Endodermal cell (in vitro differentiated cells): ENCODE measurements around the gene ARHGAP32. TPM values are rescaled to one million over a fixed set of nuclear protein-coding genes. Genes with fewer than 3 reads are reported as not detected.

ENCODE experiments used
- DNase-seq: peaks from one replicate; pipeline ENCODE4 v3.0.0-alpha.2; 2017
- H3K27ac ChIP-seq: 2 replicates; pipeline ENCODE4 v1.5.1; 2013; ENCODE audit warnings: mild to moderate bottlenecking, low read depth, low read length, moderate library complexity
- H3K27me3 ChIP-seq: 2 replicates; pipeline ENCODE4 v1.6.1; 2013; ENCODE audit warnings: mild to moderate bottlenecking, low read length, moderate library complexity; ENCODE audit not compliant: insufficient read depth, control insufficient read depth, poor library complexity, severe bottlenecking
- H3K36me3 ChIP-seq: 2 replicates; pipeline ENCODE4 v1.7.0; 2013; ENCODE audit warnings: mild to moderate bottlenecking, low read length, moderate library complexity; ENCODE audit not compliant: control insufficient read depth, insufficient read depth
- H3K4me1 ChIP-seq: one replicate; pipeline ENCODE4 v1.7.0; 2013; ENCODE audit warnings: low read length; ENCODE audit not compliant: control insufficient read depth, insufficient read depth
- H3K4me3 ChIP-seq: 2 replicates; pipeline ENCODE4 v1.5.1; 2013; ENCODE audit warnings: mild to moderate bottlenecking, low read length, moderate library complexity
- H3K9ac ChIP-seq: 2 replicates; pipeline ENCODE4 v1.6.1; 2013; ENCODE audit warnings: mild to moderate bottlenecking, low read length, moderate library complexity; ENCODE audit not compliant: poor library complexity, severe bottlenecking; ENCODE audit errors: extremely low read depth
- H3K9me3 ChIP-seq: 2 replicates; pipeline ENCODE4 v1.6.1; 2013; ENCODE audit warnings: mild to moderate bottlenecking, low read length, moderate library complexity; ENCODE audit not compliant: control insufficient read depth
- H3K27ac Mint-ChIP-seq: 2 replicates; pipeline ENCODE4 v1.8.0; 2020; ENCODE audit warnings: mixed read lengths
- H3K27me3 Mint-ChIP-seq: 2 replicates; pipeline ENCODE4 v1.8.0; 2021; ENCODE audit warnings: mild to moderate bottlenecking, mixed read lengths; ENCODE audit not compliant: insufficient read depth
- H3K36me3 Mint-ChIP-seq: 2 replicates; pipeline ENCODE4 v1.8.0; 2020; ENCODE audit warnings: low read depth, mixed read lengths
- H3K4me1 Mint-ChIP-seq: 2 replicates; pipeline ENCODE4 v1.8.0; 2020; ENCODE audit warnings: mixed read lengths
- H3K4me3 Mint-ChIP-seq: 2 replicates; pipeline ENCODE4 v1.8.0; 2020; ENCODE audit warnings: mild to moderate bottlenecking, moderate library complexity, mixed read lengths
- H3K9me3 Mint-ChIP-seq: 2 replicates; pipeline ENCODE4 v1.8.0; 2020; ENCODE audit warnings: mild to moderate bottlenecking, mixed read lengths
- WGBS, 2 experiments: methylation state at CpG; one replicate each; pipeline versions ENCODE4 v1.1.5 to v1.1.7; 2013; ENCODE audit warnings: missing lambda C conversion rate in 2 of 2, mixed read lengths in 1 of 2; ENCODE audit not compliant: insufficient coverage in 1 of 2, insufficient read length in 1 of 2; 5-methylcytosine and 5-hydroxymethylcytosine counted together
- total RNA-seq, 2 donors: library from RNA; stranded (reverse); fragmentation: NEBNext Ultra II Directional in 1 of 2; extraction: Animal tissue kit (Norgen Biotek cat#: 25700) in 1 of 2; gene quantifications; 2 replicates in 1 of 2; 3 replicates in 1 of 2; pipeline ENCODE4 v1.2.1, GENCODE V29; 2021
- TF ChIP-seq, protein P1 (sequence below): fragments of 200-600 bp; sonication (generic); conservative IDR thresholded peaks from 2 replicates; pipeline ENCODE4 v1.5.0; 2021; ENCODE audit warnings: antibody characterized with exemption, mild to moderate bottlenecking

Gene ARHGAP32
- total RNA-seq, 2 donors from 2014 or later = 36.4 to 65.8 TPM

DNA sequence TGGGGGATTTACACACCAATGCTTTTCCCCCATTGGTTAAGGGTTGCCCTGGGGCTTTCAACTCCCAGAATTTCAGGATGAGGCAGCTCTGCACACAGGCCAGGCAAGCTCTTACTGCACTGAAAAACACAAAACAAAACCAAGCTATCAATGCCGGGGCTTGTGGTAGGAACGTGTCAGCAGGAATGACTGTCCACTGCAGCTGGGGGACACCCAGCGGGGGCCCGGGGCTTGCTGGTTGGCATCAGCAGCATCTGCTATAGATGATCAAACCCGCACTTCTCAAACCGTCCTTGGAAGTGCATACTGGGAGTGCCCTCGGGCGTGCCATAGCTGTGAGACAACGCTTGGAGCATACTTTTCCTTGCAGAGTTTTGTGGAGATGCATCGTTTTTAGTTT, 257.2 kb downstream of the ARHGAP32 start:
- H3K9me3 Mint-ChIP-seq = no peaks in the 10 kb centered on the region
- TF ChIP-seq, protein P1, sequence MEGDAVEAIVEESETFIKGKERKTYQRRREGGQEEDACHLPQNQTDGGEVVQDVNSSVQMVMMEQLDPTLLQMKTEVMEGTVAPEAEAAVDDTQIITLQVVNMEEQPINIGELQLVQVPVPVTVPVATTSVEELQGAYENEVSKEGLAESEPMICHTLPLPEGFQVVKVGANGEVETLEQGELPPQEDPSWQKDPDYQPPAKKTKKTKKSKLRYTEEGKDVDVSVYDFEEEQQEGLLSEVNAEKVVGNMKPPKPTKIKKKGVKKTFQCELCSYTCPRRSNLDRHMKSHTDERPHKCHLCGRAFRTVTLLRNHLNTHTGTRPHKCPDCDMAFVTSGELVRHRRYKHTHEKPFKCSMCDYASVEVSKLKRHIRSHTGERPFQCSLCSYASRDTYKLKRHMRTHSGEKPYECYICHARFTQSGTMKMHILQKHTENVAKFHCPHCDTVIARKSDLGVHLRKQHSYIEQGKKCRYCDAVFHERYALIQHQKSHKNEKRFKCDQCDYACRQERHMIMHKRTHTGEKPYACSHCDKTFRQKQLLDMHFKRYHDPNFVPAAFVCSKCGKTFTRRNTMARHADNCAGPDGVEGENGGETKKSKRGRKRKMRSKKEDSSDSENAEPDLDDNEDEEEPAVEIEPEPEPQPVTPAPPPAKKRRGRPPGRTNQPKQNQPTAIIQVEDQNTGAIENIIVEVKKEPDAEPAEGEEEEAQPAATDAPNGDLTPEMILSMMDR = no peak
- H3K36me3 Mint-ChIP-seq = no peaks in the 10 kb centered on the region
- H3K4me1 Mint-ChIP-seq = peaks cover 2% of the 10 kb centered on the region
- Histone ChIP-seq H3K9ac (no peak overlapping the region), H3K27ac (no peak overlapping the region), H3K4me1 (no peaks in the 10 kb centered on the region), H3K27me3 (no peaks in the 10 kb centered on the region), H3K9me3 (no peaks in the 10 kb centered on the region), H3K36me3 (no peaks in the 10 kb centered on the region), H3K4me3 (no peak overlapping the region)
- no peak overlapping the region for H3K27ac Mint-ChIP-seq
- DNase-seq = no peak
- no peak overlapping the region for H3K4me3 Mint-ChIP-seq
- H3K27me3 Mint-ChIP-seq = peaks cover 2% of the 10 kb centered on the region
- WGBS, 2 experiments = 92 to 99% methylated on average over 8 to 10 of the region's 10 CpGs

DNA sequence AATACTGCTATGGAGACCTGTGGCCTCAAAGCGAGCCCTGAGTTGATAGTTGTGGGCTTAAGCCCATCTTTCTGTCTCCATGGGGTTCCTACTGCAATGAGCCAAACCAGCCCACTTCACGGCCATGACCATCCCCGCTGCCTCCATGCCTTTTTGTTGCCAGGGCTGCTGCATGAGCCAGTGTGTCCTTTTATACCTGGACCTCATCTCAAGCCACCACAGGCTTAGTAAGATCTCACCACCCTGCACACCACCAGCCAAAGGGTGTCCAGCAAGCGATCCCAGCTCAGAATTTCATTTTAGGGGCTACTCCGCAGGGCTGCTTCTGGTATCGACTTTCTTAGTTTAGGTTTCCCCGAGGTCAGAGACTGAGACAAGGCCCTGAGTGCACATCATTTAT, 257.8 kb downstream of the ARHGAP32 start:
- H3K27me3 ChIP-seq = no peaks in the 10 kb centered on the region
- H3K27ac ChIP-seq = no peak overlapping the region
- no peaks in the 10 kb centered on the region for H3K36me3 Mint-ChIP-seq
- H3K9me3 ChIP-seq = no peaks in the 10 kb centered on the region
- H3K4me1 ChIP-seq = no peaks in the 10 kb centered on the region
- H3K27ac Mint-ChIP-seq = no peak overlapping the region
- no peak overlapping the region for H3K4me3 Mint-ChIP-seq
- H3K27me3 Mint-ChIP-seq = peaks cover 6% of the 10 kb centered on the region
- DNase-seq = no peak
- WGBS, 2 experiments = 94 to 95% methylated on average over 5 to 7 of the region's 7 CpGs
- H3K4me1 Mint-ChIP-seq = peaks cover 2% of the 10 kb centered on the region
- H3K9me3 Mint-ChIP-seq = no peaks in the 10 kb centered on the region
- no peak overlapping the region for H3K9ac ChIP-seq
- TF ChIP-seq, protein P1 = no peak
- H3K36me3 ChIP-seq = no peaks in the 10 kb centered on the region
- no peak overlapping the region for H3K4me3 ChIP-seq

DNA sequence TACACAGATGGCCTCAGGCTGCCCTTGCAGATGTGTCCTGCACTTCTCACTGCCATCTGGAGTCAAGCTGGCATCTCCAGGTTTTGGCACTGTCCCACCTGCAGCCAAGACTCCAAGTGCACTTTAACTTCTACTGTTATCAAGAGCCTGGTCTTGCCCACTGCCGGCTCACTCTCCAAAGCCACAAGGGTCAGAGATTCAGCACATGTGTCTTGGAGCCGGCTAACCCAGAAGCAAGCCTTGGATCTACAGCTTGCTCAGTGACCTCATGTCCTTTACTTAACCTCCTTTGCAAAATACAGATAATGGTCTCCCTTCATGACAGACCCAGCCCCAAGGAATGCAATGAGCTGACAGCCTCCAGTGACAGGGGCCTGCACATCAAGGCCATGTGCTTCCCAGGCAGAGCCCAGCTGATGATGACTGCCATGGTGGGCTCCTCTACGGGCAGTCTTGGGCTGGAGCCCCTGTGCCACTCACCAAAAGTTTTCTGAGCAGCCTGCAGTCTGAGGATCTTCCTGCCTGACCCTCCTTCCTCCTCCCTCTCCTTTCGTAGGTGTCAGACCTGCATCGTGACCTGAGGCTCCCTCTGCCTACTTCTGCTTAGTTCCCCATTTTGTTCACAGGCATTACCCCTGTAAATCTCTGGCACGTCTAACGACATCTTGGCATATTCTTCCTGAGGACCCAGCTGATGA, 258.5 kb downstream of the ARHGAP32 start:
- TF ChIP-seq, protein P1 = no peak
- Mint-ChIP-seq H3K27ac (no peak overlapping the region), H3K36me3 (no peaks in the 10 kb centered on the region), H3K4me3 (no peak overlapping the region), H3K4me1 (peaks cover 2% of the 10 kb centered on the region), H3K27me3 (peaks cover 7% of the 10 kb centered on the region), H3K9me3 (no peaks in the 10 kb centered on the region)
- Histone ChIP-seq H3K27me3 (no peaks in the 10 kb centered on the region), H3K9ac (no peak overlapping the region), H3K9me3 (no peaks in the 10 kb centered on the region), H3K36me3 (no peaks in the 10 kb centered on the region), H3K4me1 (no peaks in the 10 kb centered on the region), H3K4me3 (no peak overlapping the region), H3K27ac (no peak overlapping the region)
- whole genome bisulfite sequencing, 2 experiments = 87 to 93% methylated on average over 7 of the region's 7 CpGs
- no peak for DNase-seq
